ENCODE measurements around the gene NUDT3. TPM values are rescaled to one million over a fixed set of nuclear protein-coding genes. Genes with fewer than 3 reads are reported as not detected.

Gene NUDT3
- total and polyA plus RNA-seq, 2 experiments from 2014 or later, result 12.1 to 31.1 TPM

GRCh38 chr6:34277763-34278112, 114.7 kb downstream of the NUDT3 start (continued):
- TF ChIP-seq ZNF462 (CRISPR knock-in tag; IDR thresholded peaks at IDR 0.05) (no peak), STAT1 (IDR thresholded peaks at IDR 0.05; ENCODE audit: unreplicated experiment) (no peak), ETS1 (IDR thresholded peaks at IDR 0.05) (no peak), CTCF (conservative IDR thresholded peaks at IDR 0.05; ENCODE audit: low read depth in 2 of 2) (no peak), POLR2AphosphoS5 (IDR thresholded peaks at IDR 0.05; ENCODE audit: low read depth) (no peak), EZH2 (IDR thresholded peaks at IDR 0.05; ENCODE audit: low read depth, unreplicated experiment) (no peak), EZH2phosphoT487 (IDR thresholded peaks at IDR 0.05; ENCODE audit: unreplicated experiment) (no peak), CREB1 (CRISPR knock-in tag; IDR thresholded peaks at IDR 0.05; ENCODE audit: low read depth) (no peak), JUNB (IDR thresholded peaks at IDR 0.05; ENCODE audit: unreplicated experiment) (no peak), ZNF114 (CRISPR knock-in tag; IDR thresholded peaks at IDR 0.05) (no peak), NANOG (IDR thresholded peaks at IDR 0.05; ENCODE audit: borderline replicate concordance) (no peak), ZNF331 (CRISPR knock-in tag; IDR thresholded peaks at IDR 0.05; ENCODE audit: low read depth) (no peak)
